SK-N-SH (cell line): ENCODE measurements around the gene CDS2. TPM values are rescaled to one million over a fixed set of nuclear protein-coding genes. Genes with fewer than 3 reads are reported as not detected.

ENCODE experiments used
- CTCF ChIA-PET: fragments of 300-600, 350-600 bp; formaldehyde crosslinking; extraction: SDS; loops from one replicate; lab custom pipeline; 2021; lab: Yijun Ruan, JAX
- POLR2A ChIA-PET: fragments of 350-600 bp; sonication (Branson Sonifier 250); formaldehyde crosslinking; extraction: SDS; loops from one replicate; lab custom pipeline; 2020; ENCODE audit warnings: antibody characterized with exemption, inconsistent platforms; lab: Yijun Ruan, JAX
- DNase-seq: peaks from one replicate; pipeline ENCODE4 v3.0.0; 2012
- H2AFZ ChIP-seq: fragments of 200-600 bp; sonication (generic); 2 replicates; pipeline ENCODE4 v1.8.1; 2016; ENCODE audit warnings: antibody characterized with exemption, mild to moderate bottlenecking, low read depth
- H3F3A ChIP-seq: fragments of 200-600 bp; sonication (generic); replicated peaks from 2 replicates; pipeline ENCODE3; 2016; ENCODE audit warnings: antibody characterized with exemption, mild to moderate bottlenecking; ENCODE audit not compliant: insufficient read depth
- H3K27ac ChIP-seq, 2 experiments: fragments of 200-500 bp in 1 of 2; fragments of 200-600 bp in 1 of 2; sonication (Bioruptor generic) in 1 of 2; sonication (generic), shearing (Covaris generic) in 1 of 2; 2 replicates each; pipeline versions ENCODE4 v1.5.1 to v1.6.1; 2014 to 2016; ENCODE audit warnings: low read depth in 2 of 2, inconsistent platforms in 1 of 2, low read length in 1 of 2, mild to moderate bottlenecking in 1 of 2, mixed read lengths in 1 of 2
- H3K27me3 ChIP-seq: fragments of 200-600 bp; sonication (generic), shearing (Covaris generic); 2 replicates; pipeline ENCODE4 v1.6.1; 2016; ENCODE audit warnings: mixed run types; ENCODE audit not compliant: insufficient read depth
- H3K36me3 ChIP-seq, 2 experiments: fragments of 200-500 bp in 1 of 2; fragments of 200-600 bp in 1 of 2; sonication (Bioruptor generic) in 1 of 2; sonication (generic) in 1 of 2; replicated peaks in 1 of 2; 2 replicates each; pipeline versions ENCODE3 to v1.5.1; 2014 to 2016; ENCODE audit warnings: low read length in 1 of 2, mild to moderate bottlenecking in 1 of 2; ENCODE audit not compliant: insufficient read depth in 2 of 2, control insufficient read depth in 1 of 2
- H3K4me1 ChIP-seq, 2 experiments: fragments of 200-500 bp in 1 of 2; fragments of 200-600 bp in 1 of 2; sonication (Bioruptor generic) in 1 of 2; sonication (generic), shearing (Covaris generic) in 1 of 2; 2 replicates each; pipeline versions ENCODE4 v1.5.1 to v1.6.1; 2014 to 2016; ENCODE audit warnings: low read depth in 1 of 2, low read length in 1 of 2, mixed run types in 1 of 2; ENCODE audit not compliant: insufficient read depth in 2 of 2, control insufficient read depth in 1 of 2
- H3K4me2 ChIP-seq: fragments of 200-600 bp; sonication (generic), shearing (Covaris generic); 2 replicates; pipeline ENCODE4 v1.6.1; 2017; ENCODE audit warnings: mixed run types
- H3K4me3 ChIP-seq, 2 experiments: fragments of 200-500 bp in 1 of 2; fragments of 200-600 bp in 1 of 2; sonication (Bioruptor generic) in 1 of 2; sonication (generic), shearing (Covaris generic) in 1 of 2; 2 replicates each; pipeline versions ENCODE4 v1.5.1 to v1.8.1; 2014 to 2016; ENCODE audit warnings: low read depth in 2 of 2, inconsistent platforms in 1 of 2, low read length in 1 of 2, mild to moderate bottlenecking in 1 of 2, mixed read lengths in 1 of 2, moderate library complexity in 1 of 2
- H3K79me2 ChIP-seq: fragments of 200-600 bp; sonication (generic); 2 replicates; pipeline ENCODE4 v1.8.1; 2017; ENCODE audit warnings: mild to moderate bottlenecking; ENCODE audit not compliant: insufficient read depth
- H3K9ac ChIP-seq: fragments of 200-600 bp; sonication (generic); 2 replicates; pipeline ENCODE4 v1.6.1; 2017; ENCODE audit warnings: mixed run types
- H3K9me2 ChIP-seq: fragments of 200-600 bp; sonication (generic); 2 replicates; pipeline ENCODE4 v1.6.1; 2017; ENCODE audit warnings: mixed run types
- H3K9me3 ChIP-seq: fragments of 200-600 bp; sonication (generic); 2 replicates; pipeline ENCODE4 v1.6.1; 2017; ENCODE audit warnings: mixed run types, mild to moderate bottlenecking, moderate library complexity
- H4K20me1 ChIP-seq: fragments of 200-600 bp; sonication (generic); 2 replicates; pipeline ENCODE4 v1.6.1; 2017; ENCODE audit warnings: mild to moderate bottlenecking, mixed run types; ENCODE audit not compliant: insufficient read depth
- ELF1 ChIP-seq: IDR thresholded peaks from 2 replicates; pipeline ENCODE4 v1.4.0; 2012
- FOSL2 ChIP-seq: IDR thresholded peaks from 2 replicates; pipeline ENCODE4 v1.4.0; 2012; ENCODE audit warnings: low read depth, mild to moderate bottlenecking, moderate library complexity, borderline replicate concordance
- GABPA ChIP-seq: IDR thresholded peaks from 2 replicates; pipeline ENCODE4 v1.4.0; 2012; ENCODE audit warnings: low read depth, mild to moderate bottlenecking
- IRF3 ChIP-seq: fragments of 150-350 bp; IDR thresholded peaks from 2 replicates; pipeline ENCODE4 v1.6.1; 2016; ENCODE audit warnings: mild to moderate bottlenecking, low read depth, low read length
- MEF2A ChIP-seq: IDR thresholded peaks from 2 replicates; pipeline ENCODE4 v1.4.0; 2012; ENCODE audit warnings: low read depth, borderline replicate concordance
- POLR2AphosphoS5 ChIP-seq: IDR thresholded peaks from 2 replicates; pipeline ENCODE4 v1.6.1; 2012; ENCODE audit warnings: low read depth, low read length
- RCOR1 ChIP-seq: fragments of 150-350 bp; IDR thresholded peaks from 2 replicates; pipeline ENCODE4 v1.6.1; 2017; ENCODE audit warnings: antibody characterized with exemption, low read length
- RXRA ChIP-seq: IDR thresholded peaks from 2 replicates; pipeline ENCODE4 v1.4.0; 2012; ENCODE audit warnings: low read depth, mild to moderate bottlenecking, borderline replicate concordance
- SMC3 ChIP-seq: IDR thresholded peaks from 2 replicates; pipeline ENCODE4 v1.6.1; 2012; ENCODE audit warnings: low read depth, low read length, improper control_type of control experiment
- TEAD4 ChIP-seq: IDR thresholded peaks from 2 replicates; pipeline ENCODE4 v1.4.0; 2012; ENCODE audit warnings: mild to moderate bottlenecking, borderline replicate concordance; ENCODE audit not compliant: insufficient read depth
- USF1 ChIP-seq: IDR thresholded peaks from 2 replicates; pipeline ENCODE4 v1.4.0; 2012; ENCODE audit warnings: low read depth, borderline replicate concordance
- WGBS: methylation state at CpG from one replicate; pipeline ENCODE4 v1.1.6; 2017; ENCODE audit warnings: low lambda C conversion rate; 5-methylcytosine and 5-hydroxymethylcytosine counted together
- polyA plus RNA-seq, 3 experiments: library from polyadenylated mRNA; depleted of rRNA; stranded (reverse); fragments of >200 nt; gene quantifications; 2 replicates each; pipeline ENCODE4 v1.2.3, GENCODE V29; 2012
- TF ChIP-seq, protein P1 (sequence below): fragments of 200-600 bp; sonication (generic); IDR thresholded peaks from 2 replicates; pipeline ENCODE4 v1.6.1; 2017; ENCODE audit warnings: antibody characterized with exemption, mild to moderate bottlenecking, moderate library complexity

CDS2 gene
- polyA plus RNA-seq, 1 of the 3 experiments (the other 2 are of a cell fraction), result 13.9 TPM

GRCh38 chr20:5196149-5196548 is 69.3 kb downstream of the CDS2 start:
- DNase-seq, result no peak
- H3K9me3 ChIP-seq, result no peaks in the 10 kb centered on the region
- H3K27me3 ChIP-seq, result no peaks in the 10 kb centered on the region
- no peak overlapping the region for H2AFZ ChIP-seq
- H4K20me1 ChIP-seq, result no peaks in the 10 kb centered on the region
- H3K9ac ChIP-seq, result no peak overlapping the region
- CTCF ChIA-PET, result interaction anchor here (2.9 to 7.0 kb wide), 2 partner anchors 9 to 69 kb away, joined by 10 to 115 read pairs; partner anchors contain the start of gene CDS2
- peaks cover 3 to 27% of the 10 kb centered on the region in 2 experiments for H3K36me3 ChIP-seq
- H3F3A ChIP-seq, result no peaks in the 10 kb centered on the region
- POLR2A ChIA-PET, result no interaction called here
- H3K4me1 ChIP-seq, result no peaks in the 10 kb centered on the region; a peak in 1 of 4 replicates
- H3K9me2 ChIP-seq, result no peaks in the 10 kb centered on the region
- no peak overlapping the region for H3K27ac ChIP-seq
- WGBS, result 97% methylated on average over 4 of the region's 4 CpGs
- H3K4me2 ChIP-seq, result no peak overlapping the region
- H3K4me3 ChIP-seq, result no peak overlapping the region
- no peak for TF ChIP-seq TEAD4
- TF ChIP-seq RCOR1, result no peak
- no peak for TF ChIP-seq FOSL2
- TF ChIP-seq, protein P1, sequence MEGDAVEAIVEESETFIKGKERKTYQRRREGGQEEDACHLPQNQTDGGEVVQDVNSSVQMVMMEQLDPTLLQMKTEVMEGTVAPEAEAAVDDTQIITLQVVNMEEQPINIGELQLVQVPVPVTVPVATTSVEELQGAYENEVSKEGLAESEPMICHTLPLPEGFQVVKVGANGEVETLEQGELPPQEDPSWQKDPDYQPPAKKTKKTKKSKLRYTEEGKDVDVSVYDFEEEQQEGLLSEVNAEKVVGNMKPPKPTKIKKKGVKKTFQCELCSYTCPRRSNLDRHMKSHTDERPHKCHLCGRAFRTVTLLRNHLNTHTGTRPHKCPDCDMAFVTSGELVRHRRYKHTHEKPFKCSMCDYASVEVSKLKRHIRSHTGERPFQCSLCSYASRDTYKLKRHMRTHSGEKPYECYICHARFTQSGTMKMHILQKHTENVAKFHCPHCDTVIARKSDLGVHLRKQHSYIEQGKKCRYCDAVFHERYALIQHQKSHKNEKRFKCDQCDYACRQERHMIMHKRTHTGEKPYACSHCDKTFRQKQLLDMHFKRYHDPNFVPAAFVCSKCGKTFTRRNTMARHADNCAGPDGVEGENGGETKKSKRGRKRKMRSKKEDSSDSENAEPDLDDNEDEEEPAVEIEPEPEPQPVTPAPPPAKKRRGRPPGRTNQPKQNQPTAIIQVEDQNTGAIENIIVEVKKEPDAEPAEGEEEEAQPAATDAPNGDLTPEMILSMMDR, result no peak
- no peaks in the 10 kb centered on the region for H3K79me2 ChIP-seq

- TF ChIP-seq RXRA (no peak), IRF3 (no peak), SMC3 (no peak), USF1 (no peak), MEF2A (no peak), ELF1 (no peak), GABPA (no peak), POLR2AphosphoS5 (no peak), TEAD4 (no peak)
- H3K4me2 ChIP-seq, result no peak overlapping the region
- 83% methylated on average over 10 of the region's 11 CpGs for WGBS
- no peaks in the 10 kb centered on the region for H4K20me1 ChIP-seq
- no peak overlapping the region for H2AFZ ChIP-seq
- H3K9ac ChIP-seq, result no peak overlapping the region
- H3F3A ChIP-seq, result no peaks in the 10 kb centered on the region
- peaks cover 0 to 21% of the 10 kb centered on the region in 2 experiments for H3K36me3 ChIP-seq
- ChIA-PET POLR2A (no interaction called here), CTCF (interaction anchor here (1.6 to 2.9 kb wide), 3 partner anchors 8 to 251 kb away, joined by 3 to 10 read pairs (median 7); partner anchors contain the start of gene PCNA)
- no peaks in the 10 kb centered on the region for H3K4me1 ChIP-seq
- no peak for DNase-seq
- no peak overlapping the region for H3K4me3 ChIP-seq
- no peak overlapping the region for H3K27ac ChIP-seq
- no peaks in the 10 kb centered on the region for H3K79me2 ChIP-seq
- H3K9me3 ChIP-seq, result no peaks in the 10 kb centered on the region
- no peaks in the 10 kb centered on the region for H3K9me2 ChIP-seq
- no peaks in the 10 kb centered on the region for H3K27me3 ChIP-seq
These were observed 70.5 kb downstream of the CDS2 start for GRCh38 chr20:5197270-5197827.
